HG02798 (cell line): Measurements from ENCODE around the gene CUL3.
"Not testable (repeated sequence)": the region's sequence is repeated elsewhere in the genome, so short reads cannot be mapped to it uniquely, and the experiment has no call there.

ENCODE experiments used
- ATAC-seq: cut with Tn5 transposase; IDR thresholded peaks from one replicate; pipeline ENCODE4 v1.9.1; 2021; ENCODE audit warnings: mild to moderate bottlenecking; ENCODE audit not compliant: unreplicated experiment, poor library complexity

The CUL3 gene

GRCh38 chr2:224585211-224586088, at the start of gene CUL3:
Gene CUL3, minus strand, starts transcription at chr2:224585363. Its CDS starts 354 bp downstream, at chr2:224585009.
- peak; percentile 82 for ATAC-seq

- no peak for ATAC-seq
Measured at GRCh38 chr2:224630659-224631550, 45.7 kb upstream of the CUL3 start.

GRCh38 chr2:224628416-224628815, 43.3 kb upstream of the CUL3 start:
- ATAC-seq = no peak

GRCh38 chr2:224626735-224627134, 41.6 kb upstream of the CUL3 start:
- ATAC-seq = no peak

GRCh38 chr2:224613543-224614286, 28.6 kb upstream of the CUL3 start:
- ATAC-seq = no peak

- ATAC-seq = no peak
Measured at GRCh38 chr2:224612578-224612977, 27.4 kb upstream of the CUL3 start.

- ATAC-seq = no peak
Measured at GRCh38 chr2:224611938-224612337, 26.8 kb upstream of the CUL3 start.

- no peak for ATAC-seq
Measured at GRCh38 chr2:224608104-224608503, 22.9 kb upstream of the CUL3 start.

GRCh38 chr2:224603746-224604500, 18.8 kb upstream of the CUL3 start:
- not testable (repeated sequence) for ATAC-seq

GRCh38 chr2:224602778-224603375, 17.7 kb upstream of the CUL3 start:
- ATAC-seq = not testable (repeated sequence)

GRCh38 chr2:224601923-224602322, 16.8 kb upstream of the CUL3 start:
- ATAC-seq = no peak

GRCh38 chr2:224598678-224599077, 13.5 kb upstream of the CUL3 start:
- ATAC-seq = no peak

GRCh38 chr2:224596289-224596688, 11.1 kb upstream of the CUL3 start:
- no peak for ATAC-seq

GRCh38 chr2:224595518-224595917, 10.4 kb upstream of the CUL3 start:
- no peak for ATAC-seq

- no peak for ATAC-seq
Measured at GRCh38 chr2:224594840-224595239, 9.7 kb upstream of the CUL3 start.

GRCh38 chr2:224591220-224591619, 6.1 kb upstream of the CUL3 start:
- no peak for ATAC-seq

- ATAC-seq = no peak
Measured at GRCh38 chr2:224586127-224586695, 1.0 kb upstream of the CUL3 start.

- peak; percentile 35 for ATAC-seq
Measured at GRCh38 chr2:224584785-224585210, 365 bp downstream of the CUL3 start.
